NK-92 (cell line): Measurements from ENCODE around the gene E2F3.

Source experiments
- DNase-seq: peaks from one replicate; lab custom pipeline; 2025; ENCODE audit not compliant: unreplicated experiment; lab: John Stamatoyannopoulos, UW

Gene E2F3

GRCh38 chr6:20401205-20402091, at the start of gene E2F3:
Gene E2F3, plus strand, starts transcription at chr6:20401879. Its CDS starts 354 bp downstream, at chr6:20402233.
- DNase-seq = peak; percentile 96

- DNase-seq = no peak
Observed at GRCh38 chr6:20352346-20352745, 49.3 kb upstream of the E2F3 start.

- DNase-seq = no peak
Observed at GRCh38 chr6:20353134-20353533, 48.5 kb upstream of the E2F3 start.

GRCh38 chr6:20354366-20354765, 47.3 kb upstream of the E2F3 start:
- DNase-seq = no peak

GRCh38 chr6:20360471-20361119, 41.1 kb upstream of the E2F3 start:
- no peak for DNase-seq

- DNase-seq = no peak
Observed at GRCh38 chr6:20362623-20363022, 39.1 kb upstream of the E2F3 start.

- DNase-seq = no peak
Observed at GRCh38 chr6:20364327-20364726, 37.4 kb upstream of the E2F3 start.

- no peak for DNase-seq
Observed at GRCh38 chr6:20365456-20365855, 36.2 kb upstream of the E2F3 start.

- DNase-seq = no peak
Observed at GRCh38 chr6:20366082-20366830, 35.4 kb upstream of the E2F3 start.

- no peak for DNase-seq
Observed at GRCh38 chr6:20367743-20368485, 33.8 kb upstream of the E2F3 start.

- no peak for DNase-seq
Observed at GRCh38 chr6:20370393-20370792, 31.3 kb upstream of the E2F3 start.

- DNase-seq = no peak
Observed at GRCh38 chr6:20370801-20371200, 30.9 kb upstream of the E2F3 start.

- DNase-seq = no peak
Observed at GRCh38 chr6:20375436-20375835, 26.2 kb upstream of the E2F3 start.

GRCh38 chr6:20377623-20378265, 23.9 kb upstream of the E2F3 start:
- no peak for DNase-seq

- DNase-seq = no peak
Observed at GRCh38 chr6:20379231-20379630, 22.4 kb upstream of the E2F3 start.

- DNase-seq = no peak
Observed at GRCh38 chr6:20386218-20386617, 15.5 kb upstream of the E2F3 start.

- no peak for DNase-seq
Observed at GRCh38 chr6:20389066-20389465, 12.6 kb upstream of the E2F3 start.

- no peak for DNase-seq
Observed at GRCh38 chr6:20393297-20393696, 8.4 kb upstream of the E2F3 start.

GRCh38 chr6:20399518-20399917, 2.2 kb upstream of the E2F3 start:
- no peak for DNase-seq

- DNase-seq = no peak
Observed at GRCh38 chr6:20400456-20401204, 1.0 kb upstream of the E2F3 start.
